Upper lobe of left lung (tissue), 4 donors: ENCODE data around the gene SNCAIP.

Source experiments
- CTCF ChIP-seq, 6 experiments: fragments of 450-650 bp in 4 of 6; fragments of 200-600 bp in 2 of 6; sonication (generic) in 2 of 6; IDR thresholded peaks; one replicate each; pipeline ENCODE4 v1.5.1; 2016 to 2019; ENCODE audit warnings: antibody characterized with exemption in 6 of 6
- EP300 ChIP-seq, 4 donors: sonication (generic); formaldehyde crosslinking; IDR thresholded peaks; one replicate each; pipeline ENCODE4 v1.5.1; 2017; ENCODE audit warnings: antibody characterized with exemption in 4 of 4, control low read depth in 2 of 4
- POLR2A ChIP-seq, 4 donors: fragments of 450-650 bp; IDR thresholded peaks; one replicate each; pipeline ENCODE4 v1.5.1; 2016 to 2017; ENCODE audit warnings: antibody characterized with exemption in 4 of 4, mild to moderate bottlenecking in 2 of 4
- POLR2AphosphoS5 ChIP-seq, 2 donors: sonication (generic); formaldehyde crosslinking; IDR thresholded peaks; one replicate each; pipeline ENCODE4 v1.5.1; 2017; ENCODE audit warnings: antibody characterized with exemption in 2 of 2

GRCh38 chr5:122490718-122491117, 178.7 kb downstream of the SNCAIP start:
- TF ChIP-seq CTCF (IDR thresholded peaks at IDR 0.05) (no peak), POLR2A (IDR thresholded peaks at IDR 0.05) (no peak), EP300 (IDR thresholded peaks at IDR 0.05) (no peak), POLR2AphosphoS5 (IDR thresholded peaks at IDR 0.05) (no peak)
